ENCODE data around the gene GTF2E1. TPM values are rescaled to one million over a fixed set of nuclear protein-coding genes. Genes with fewer than 3 reads are reported as not detected.

GTF2E1 gene
- total RNA-seq, 1 donor from 2014 or later = 17.2 TPM

GRCh38 chr3:120770891-120771290, 28.3 kb downstream of the GTF2E1 start:
- DNase-seq (ENCODE audit: extremely low spot score, unreplicated experiment) = no peak
- peaks cover 19% of the 10 kb centered on the region for H3K4me1 Mint-ChIP-seq (ENCODE audit: unreplicated experiment)
- no peak overlapping the region for H3K4me3 Mint-ChIP-seq (ENCODE audit: unreplicated experiment)
- H3K27ac Mint-ChIP-seq (ENCODE audit: unreplicated experiment) = no peak overlapping the region
- peaks cover 5% of the 10 kb centered on the region for H3K36me3 Mint-ChIP-seq (ENCODE audit: unreplicated experiment)
- no peaks in the 10 kb centered on the region for H3K9me3 Mint-ChIP-seq (ENCODE audit: unreplicated experiment)
- H3K27me3 Mint-ChIP-seq (ENCODE audit: unreplicated experiment) = no peaks in the 10 kb centered on the region
- TF ChIP-seq CTCF (IDR thresholded peaks at IDR 0.05) = no peak

- H3K9me3 Mint-ChIP-seq (ENCODE audit: unreplicated experiment) = no peaks in the 10 kb centered on the region
- no peak overlapping the region for H3K27ac Mint-ChIP-seq (ENCODE audit: unreplicated experiment)
- H3K27me3 Mint-ChIP-seq (ENCODE audit: unreplicated experiment) = no peaks in the 10 kb centered on the region
- no peak for DNase-seq (ENCODE audit: extremely low spot score, unreplicated experiment)
- H3K4me1 Mint-ChIP-seq (ENCODE audit: unreplicated experiment) = peaks cover 11% of the 10 kb centered on the region
- TF ChIP-seq CTCF (IDR thresholded peaks at IDR 0.05) = no peak
- peaks cover 9% of the 10 kb centered on the region for H3K36me3 Mint-ChIP-seq (ENCODE audit: unreplicated experiment)
- no peak overlapping the region for H3K4me3 Mint-ChIP-seq (ENCODE audit: unreplicated experiment)
These were observed 29.5 kb downstream of the GTF2E1 start for GRCh38 chr3:120772081-120772480.

GRCh38 chr3:120773932-120774331, 31.4 kb downstream of the GTF2E1 start:
- TF ChIP-seq CTCF (IDR thresholded peaks at IDR 0.05) = no peak
- no peak for DNase-seq (ENCODE audit: extremely low spot score, unreplicated experiment)
- H3K36me3 Mint-ChIP-seq (ENCODE audit: unreplicated experiment) = peaks cover 10% of the 10 kb centered on the region
- no peak overlapping the region for H3K27ac Mint-ChIP-seq (ENCODE audit: unreplicated experiment)
- no peaks in the 10 kb centered on the region for H3K9me3 Mint-ChIP-seq (ENCODE audit: unreplicated experiment)
- H3K4me1 Mint-ChIP-seq (ENCODE audit: unreplicated experiment) = no peaks in the 10 kb centered on the region
- H3K27me3 Mint-ChIP-seq (ENCODE audit: unreplicated experiment) = no peaks in the 10 kb centered on the region
- no peak overlapping the region for H3K4me3 Mint-ChIP-seq (ENCODE audit: unreplicated experiment)

- no peak overlapping the region for H3K27ac Mint-ChIP-seq (ENCODE audit: unreplicated experiment)
- no peak overlapping the region for H3K4me3 Mint-ChIP-seq (ENCODE audit: unreplicated experiment)
- H3K36me3 Mint-ChIP-seq (ENCODE audit: unreplicated experiment) = peaks cover 11% of the 10 kb centered on the region
- H3K4me1 Mint-ChIP-seq (ENCODE audit: unreplicated experiment) = peaks cover 3% of the 10 kb centered on the region
- no peaks in the 10 kb centered on the region for H3K27me3 Mint-ChIP-seq (ENCODE audit: unreplicated experiment)
- TF ChIP-seq CTCF (IDR thresholded peaks at IDR 0.05) = no peak
- DNase-seq (ENCODE audit: extremely low spot score, unreplicated experiment) = no peak
- no peaks in the 10 kb centered on the region for H3K9me3 Mint-ChIP-seq (ENCODE audit: unreplicated experiment)
These were observed 32.9 kb downstream of the GTF2E1 start for GRCh38 chr3:120775411-120775810.

GRCh38 chr3:120778776-120779175, 36.2 kb downstream of the GTF2E1 start:
- no peak for DNase-seq (ENCODE audit: extremely low spot score, unreplicated experiment)
- Mint-ChIP-seq H3K27ac (ENCODE audit: unreplicated experiment) (no peak overlapping the region), H3K36me3 (ENCODE audit: unreplicated experiment) (peaks cover 16% of the 10 kb centered on the region), H3K9me3 (ENCODE audit: unreplicated experiment) (no peaks in the 10 kb centered on the region), H3K4me3 (ENCODE audit: unreplicated experiment) (no peak overlapping the region), H3K4me1 (ENCODE audit: unreplicated experiment) (peaks cover 10% of the 10 kb centered on the region), H3K27me3 (ENCODE audit: unreplicated experiment) (no peaks in the 10 kb centered on the region)
- no peak for TF ChIP-seq CTCF (IDR thresholded peaks at IDR 0.05)

All from osteocyte (in vitro differentiated cells).